Measurements from ENCODE around the gene MYOM3. TPM values are rescaled to one million over a fixed set of nuclear protein-coding genes. Genes with fewer than 3 reads are reported as not detected.

MYOM3 gene
- total and polyA plus RNA-seq, 9 donors: 255 to 555 (median 371) TPM

DNA sequence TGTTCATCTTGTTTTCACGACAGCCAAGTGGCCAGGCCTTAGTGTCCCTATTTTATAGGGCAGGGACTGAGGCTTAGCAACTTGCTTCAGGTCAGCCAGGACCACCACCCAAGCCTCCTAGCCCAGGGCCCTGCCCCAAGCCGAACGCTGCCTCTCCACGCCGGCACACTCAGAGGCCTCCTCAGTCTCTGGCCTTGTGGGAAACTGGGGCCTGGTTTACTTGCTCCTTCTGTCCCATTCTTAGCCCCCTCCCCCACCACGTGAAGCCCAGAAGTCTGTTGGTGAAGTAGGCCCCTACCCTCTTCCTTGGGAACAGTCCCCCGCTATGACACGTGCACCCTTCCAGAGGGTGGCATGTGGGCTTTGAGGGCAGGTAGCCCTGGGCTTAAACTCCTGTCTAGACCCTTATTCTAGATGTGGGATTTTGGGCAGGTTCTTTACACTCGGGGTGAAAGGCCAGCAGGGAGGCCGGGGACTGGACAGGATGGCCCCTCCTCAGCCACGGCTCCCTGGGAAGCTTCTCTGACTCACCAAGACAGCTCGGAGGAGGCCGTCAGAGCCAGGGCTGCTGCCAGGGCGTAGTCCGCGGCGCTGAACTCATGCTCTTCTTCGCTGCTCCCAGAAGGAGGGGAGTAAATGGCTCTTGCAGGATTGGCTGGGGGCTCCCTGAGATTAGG is 4.3 kb downstream of the MYOM3 start:
- WGBS (ENCODE audit: insufficient coverage): 70% methylated on average over 10 of the region's 18 CpGs
- no peak for DNase-seq
- Histone ChIP-seq H3K9me3 (replicated peaks; ENCODE audit: control insufficient read depth, low read depth, low read length) (no peaks in the 10 kb centered on the region), H3K4me1 (ENCODE audit: control insufficient read depth, insufficient read depth, low read length) (peaks cover 90% of the 10 kb centered on the region), H3K36me3 (ENCODE audit: control insufficient read depth, insufficient read depth, low read length) (peaks cover 32% of the 10 kb centered on the region), H3K27me3 (ENCODE audit: control insufficient read depth, insufficient read depth, low read length) (peaks cover 3% of the 10 kb centered on the region), H3K27ac (ENCODE audit: low read length) (peak overlapping the region; percentile 92), H3K4me3 (ENCODE audit: low read length) (peak overlapping the region; percentile 67)

DNA sequence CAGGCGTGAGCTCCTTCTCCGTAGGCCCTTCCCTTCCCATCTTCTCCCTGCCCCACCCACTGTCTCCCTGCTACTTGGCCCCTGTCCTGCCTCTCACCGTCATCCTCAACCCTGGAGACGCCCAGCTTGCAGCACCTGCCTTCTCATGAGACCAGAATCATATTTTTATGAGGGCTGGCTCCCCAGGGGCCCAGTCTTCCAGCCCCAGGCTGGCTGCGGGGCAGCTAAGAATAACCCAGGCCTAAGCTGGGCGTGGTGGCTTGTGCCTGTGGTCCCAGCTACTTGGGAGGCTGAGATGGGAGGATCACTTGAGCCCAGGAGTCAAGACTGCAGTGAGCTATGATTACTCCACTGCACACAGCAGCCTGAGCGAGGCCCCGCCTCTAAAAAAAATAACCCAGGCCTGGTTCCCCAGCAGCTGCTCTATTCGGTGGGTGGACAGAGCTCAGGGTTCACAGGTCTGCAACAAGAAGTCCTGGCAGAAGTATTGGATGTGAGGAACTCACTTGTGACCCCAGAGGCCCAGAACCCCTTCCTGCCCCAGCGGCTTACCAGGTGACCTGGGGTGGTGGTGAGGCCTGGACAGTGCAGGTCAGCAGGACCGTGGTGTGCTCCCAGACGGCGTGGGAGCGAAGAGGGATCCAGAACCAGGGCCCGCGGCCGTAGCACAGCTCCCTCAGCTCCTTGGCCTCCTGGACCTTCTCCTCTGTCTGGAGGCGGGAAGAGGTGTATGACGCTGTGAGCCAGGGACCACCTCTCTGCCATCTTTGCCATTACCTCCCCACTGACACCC is 6.4 kb downstream of the MYOM3 start:
- Histone ChIP-seq H3K4me1 (ENCODE audit: control insufficient read depth, insufficient read depth, low read length) (peaks cover 88% of the 10 kb centered on the region), H3K27me3 (ENCODE audit: control insufficient read depth, insufficient read depth, low read length) (no peaks in the 10 kb centered on the region), H3K36me3 (ENCODE audit: control insufficient read depth, insufficient read depth, low read length) (peaks cover 32% of the 10 kb centered on the region), H3K27ac (ENCODE audit: low read length) (peak overlapping the region; percentile 88), H3K9me3 (replicated peaks; ENCODE audit: control insufficient read depth, low read depth, low read length) (no peaks in the 10 kb centered on the region), H3K4me3 (ENCODE audit: low read length) (no peak overlapping the region)
- peak; percentile 52 for DNase-seq
- WGBS (ENCODE audit: insufficient coverage): 79% methylated on average over 16 of the region's 19 CpGs

DNA sequence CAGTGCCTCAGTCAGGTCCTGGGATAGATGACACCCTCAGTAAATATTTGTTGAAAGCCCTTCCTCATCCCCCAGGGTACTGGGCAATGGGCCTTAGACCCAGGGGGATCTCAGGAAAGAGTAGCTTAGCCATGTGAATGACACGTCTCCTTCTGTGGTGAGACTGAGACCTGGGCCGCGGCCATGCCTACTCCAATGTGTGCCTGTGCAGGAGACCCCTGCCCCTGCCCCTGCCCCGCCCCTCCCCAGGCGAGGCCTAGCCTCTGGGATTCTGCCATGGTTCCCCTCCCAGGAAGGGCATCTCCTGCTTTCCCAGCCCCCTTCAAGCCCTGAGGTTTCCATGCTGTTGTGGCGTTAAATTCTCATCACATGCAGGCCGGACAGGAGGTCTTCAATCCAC is 7.1 kb downstream of the MYOM3 start:
- 83% methylated on average over 5 of the region's 7 CpGs for WGBS (ENCODE audit: insufficient coverage)

GRCh38 chr1:24103879-24104278 is 8.1 kb downstream of the MYOM3 start:
- H3K36me3 ChIP-seq (ENCODE audit: control insufficient read depth, insufficient read depth, low read length): peaks cover 32% of the 10 kb centered on the region
- H3K27ac ChIP-seq (ENCODE audit: low read length): peak overlapping the region; percentile 88
- H3K4me1 ChIP-seq (ENCODE audit: control insufficient read depth, insufficient read depth, low read length): peaks cover 93% of the 10 kb centered on the region
- H3K9me3 ChIP-seq (replicated peaks; ENCODE audit: control insufficient read depth, low read depth, low read length): no peaks in the 10 kb centered on the region
- DNase-seq: no peak
- no peaks in the 10 kb centered on the region for H3K27me3 ChIP-seq (ENCODE audit: control insufficient read depth, insufficient read depth, low read length)
- no peak overlapping the region for H3K4me3 ChIP-seq (ENCODE audit: low read length)
- WGBS (ENCODE audit: insufficient coverage): no CpG with 5 or more reads among the region's 3 CpGs

More for the DNA sequence above, 7.1 kb downstream of the MYOM3 start:
- Histone ChIP-seq H3K4me1 (ENCODE audit: control insufficient read depth, insufficient read depth, low read length) (peaks cover 88% of the 10 kb centered on the region), H3K4me3 (ENCODE audit: low read length) (no peak overlapping the region), H3K27me3 (ENCODE audit: control insufficient read depth, insufficient read depth, low read length) (no peaks in the 10 kb centered on the region), H3K36me3 (ENCODE audit: control insufficient read depth, insufficient read depth, low read length) (peaks cover 32% of the 10 kb centered on the region), H3K27ac (ENCODE audit: low read length) (peak overlapping the region; percentile 88), H3K9me3 (replicated peaks; ENCODE audit: control insufficient read depth, low read depth, low read length) (no peaks in the 10 kb centered on the region)
- no peak for DNase-seq

DNA sequence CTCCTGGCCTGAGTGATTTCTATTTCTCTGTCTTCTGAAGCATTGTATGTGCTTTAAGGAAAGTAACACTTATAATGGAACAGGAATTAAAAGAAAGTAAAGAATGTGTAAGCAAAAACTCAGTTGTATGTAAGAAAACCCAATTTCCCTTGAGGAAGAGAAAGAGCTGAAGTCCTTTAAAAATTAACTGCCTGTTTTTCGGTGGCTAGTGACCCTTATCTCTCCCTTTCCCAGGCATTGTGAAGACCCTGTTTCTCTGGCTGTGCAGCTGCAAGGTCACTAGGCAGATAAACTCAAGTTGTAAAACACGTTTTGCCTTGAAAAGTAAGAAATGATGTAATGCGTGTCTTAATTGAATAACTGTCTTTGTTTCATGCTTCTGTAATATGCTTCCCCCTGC is 8.5 kb downstream of the MYOM3 start:
- DNase-seq: no peak
- Histone ChIP-seq H3K36me3 (ENCODE audit: control insufficient read depth, insufficient read depth, low read length) (peaks cover 36% of the 10 kb centered on the region), H3K4me3 (ENCODE audit: low read length) (no peak overlapping the region), H3K9me3 (replicated peaks; ENCODE audit: control insufficient read depth, low read depth, low read length) (no peaks in the 10 kb centered on the region), H3K4me1 (ENCODE audit: control insufficient read depth, insufficient read depth, low read length) (peaks cover 93% of the 10 kb centered on the region), H3K27ac (ENCODE audit: low read length) (peak overlapping the region; percentile 88), H3K27me3 (ENCODE audit: control insufficient read depth, insufficient read depth, low read length) (no peaks in the 10 kb centered on the region)
- no CpG with 5 or more reads among the region's 3 CpGs for WGBS (ENCODE audit: insufficient coverage)

DNA sequence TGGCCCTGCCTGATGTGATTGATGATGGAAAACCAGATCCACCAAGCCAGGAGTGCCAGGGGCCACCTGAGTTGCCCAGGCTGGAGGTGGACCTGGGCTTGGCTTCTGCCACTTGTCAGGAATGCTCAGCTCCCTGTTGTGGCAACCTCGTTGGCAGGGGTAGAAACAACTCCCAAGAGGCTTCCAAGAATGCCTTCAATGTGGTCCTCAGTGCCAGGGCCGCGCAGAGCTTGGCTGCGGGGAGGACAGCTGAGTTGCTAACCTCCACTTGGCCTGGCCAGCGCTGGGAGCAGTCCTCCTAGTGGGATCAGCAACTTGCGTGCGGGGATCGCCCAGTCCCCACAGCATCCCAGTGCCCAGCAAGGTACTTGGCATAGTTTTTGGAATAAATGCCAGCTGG is 9.0 kb downstream of the MYOM3 start:
- peak; percentile 82 for DNase-seq
- WGBS (ENCODE audit: insufficient coverage): 66% methylated on average over 8 of the region's 8 CpGs

DNA sequence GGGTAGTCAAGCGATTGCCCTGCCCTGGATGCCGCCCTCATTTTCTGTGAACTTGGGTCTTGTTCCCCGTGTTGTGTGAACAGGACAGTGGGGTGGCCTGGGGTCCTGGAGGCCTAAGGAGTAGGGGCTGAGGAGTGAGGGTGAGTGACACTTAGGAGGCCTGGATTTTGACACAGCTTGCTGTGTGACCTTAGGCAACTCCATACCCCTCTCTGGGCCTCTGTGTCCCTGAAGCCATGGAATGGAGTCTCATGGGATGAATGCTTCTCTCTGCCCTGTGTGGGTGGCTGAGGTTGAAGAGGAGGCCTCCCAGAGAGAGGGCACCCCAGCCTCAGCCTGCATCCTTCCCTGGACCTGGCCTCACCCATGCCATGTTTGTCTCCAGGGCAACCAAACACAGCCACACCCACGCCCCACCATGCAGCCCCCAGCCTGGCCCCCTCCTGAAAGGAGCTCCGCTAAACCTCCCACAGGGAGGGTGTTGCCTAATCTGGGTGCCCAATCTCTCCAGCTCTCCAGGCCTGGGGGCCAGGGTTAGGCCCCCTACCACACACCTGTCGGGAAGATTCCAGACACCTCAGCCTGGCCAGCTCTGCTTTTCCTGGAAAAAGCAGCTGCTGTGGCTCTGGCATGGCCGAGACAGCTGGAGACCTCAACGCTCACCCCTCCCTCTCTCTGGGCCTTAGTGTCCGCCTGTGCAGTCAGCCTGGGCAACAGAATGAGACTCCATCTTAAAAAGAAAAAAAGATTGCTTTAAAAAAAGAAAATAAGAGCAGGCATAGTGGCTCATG is 9.9 kb downstream of the MYOM3 start:
- DNase-seq: peak; percentile 90
- H3K27ac ChIP-seq (ENCODE audit: low read length): peak overlapping the region; percentile 88

More for the DNA sequence above, 9.0 kb downstream of the MYOM3 start:
- Histone ChIP-seq H3K9me3 (replicated peaks; ENCODE audit: control insufficient read depth, low read depth, low read length) (no peaks in the 10 kb centered on the region), H3K27me3 (ENCODE audit: control insufficient read depth, insufficient read depth, low read length) (no peaks in the 10 kb centered on the region), H3K4me1 (ENCODE audit: control insufficient read depth, insufficient read depth, low read length) (peaks cover 93% of the 10 kb centered on the region), H3K4me3 (ENCODE audit: low read length) (no peak overlapping the region), H3K36me3 (ENCODE audit: control insufficient read depth, insufficient read depth, low read length) (peaks cover 33% of the 10 kb centered on the region), H3K27ac (ENCODE audit: low read length) (peak overlapping the region; percentile 88)

GRCh38 chr1:24100945-24101737 is 10.8 kb downstream of the MYOM3 start:
- no peak for DNase-seq
- Histone ChIP-seq H3K4me3 (ENCODE audit: low read length) (no peak overlapping the region), H3K27ac (ENCODE audit: low read length) (peak overlapping the region; percentile 88), H3K27me3 (ENCODE audit: control insufficient read depth, insufficient read depth, low read length) (no peaks in the 10 kb centered on the region), H3K36me3 (ENCODE audit: control insufficient read depth, insufficient read depth, low read length) (peaks cover 29% of the 10 kb centered on the region), H3K4me1 (ENCODE audit: control insufficient read depth, insufficient read depth, low read length) (peaks cover 95% of the 10 kb centered on the region), H3K9me3 (replicated peaks; ENCODE audit: control insufficient read depth, low read depth, low read length) (no peaks in the 10 kb centered on the region)
- WGBS (ENCODE audit: insufficient coverage): 83% methylated on average over 5 of the region's 13 CpGs

More for the DNA sequence above, 9.9 kb downstream of the MYOM3 start:
- Histone ChIP-seq H3K4me3 (ENCODE audit: low read length) (no peak overlapping the region), H3K4me1 (ENCODE audit: control insufficient read depth, insufficient read depth, low read length) (peaks cover 93% of the 10 kb centered on the region), H3K9me3 (replicated peaks; ENCODE audit: control insufficient read depth, low read depth, low read length) (no peaks in the 10 kb centered on the region), H3K36me3 (ENCODE audit: control insufficient read depth, insufficient read depth, low read length) (peaks cover 32% of the 10 kb centered on the region), H3K27me3 (ENCODE audit: control insufficient read depth, insufficient read depth, low read length) (no peaks in the 10 kb centered on the region)
- 71% methylated on average over 6 of the region's 9 CpGs for WGBS (ENCODE audit: insufficient coverage)

DNA sequence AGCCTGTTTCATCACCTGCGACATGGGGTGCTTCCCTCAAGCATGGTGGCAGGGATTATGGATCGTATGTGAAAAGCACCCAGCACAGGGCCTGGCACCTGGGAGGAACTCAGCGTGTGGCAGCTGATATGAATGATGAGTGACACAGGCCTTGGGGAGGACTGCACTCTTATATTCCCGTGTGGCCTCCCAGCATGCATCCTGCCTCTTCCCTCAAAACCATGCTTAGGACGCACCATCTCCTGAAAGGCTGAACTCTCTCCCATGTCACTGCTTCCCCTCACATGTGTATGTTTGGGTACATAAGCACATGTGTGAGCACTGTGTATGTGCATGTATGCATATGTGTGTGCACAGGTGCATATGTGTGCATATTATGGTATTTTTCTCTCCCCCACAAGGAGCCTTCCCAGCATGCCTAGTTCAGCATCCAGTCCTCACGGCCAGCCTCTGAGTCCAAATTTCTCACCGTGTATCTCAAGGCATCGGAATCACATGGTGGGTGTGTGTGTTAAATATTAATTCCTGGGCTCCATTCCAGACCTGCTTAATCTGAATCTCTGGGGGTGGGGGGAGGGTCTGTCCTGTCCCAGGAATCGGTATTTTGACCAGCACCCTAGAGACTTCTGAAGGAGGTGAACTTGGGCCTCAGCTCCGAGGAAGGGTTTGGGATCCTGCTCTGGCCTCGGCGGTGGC is 12.8 kb downstream of the MYOM3 start:
- 63% methylated on average over 3 of the region's 12 CpGs for WGBS (ENCODE audit: insufficient coverage)
- H3K4me3 ChIP-seq (ENCODE audit: low read length): no peak overlapping the region
- H3K27ac ChIP-seq (ENCODE audit: low read length): peak overlapping the region; percentile 91
- H3K4me1 ChIP-seq (ENCODE audit: control insufficient read depth, insufficient read depth, low read length): peaks cover 94% of the 10 kb centered on the region
- H3K9me3 ChIP-seq (replicated peaks; ENCODE audit: control insufficient read depth, low read depth, low read length): no peaks in the 10 kb centered on the region
- no peaks in the 10 kb centered on the region for H3K27me3 ChIP-seq (ENCODE audit: control insufficient read depth, insufficient read depth, low read length)
- no peak for DNase-seq
- peaks cover 28% of the 10 kb centered on the region for H3K36me3 ChIP-seq (ENCODE audit: control insufficient read depth, insufficient read depth, low read length)
